Measurements from ENCODE around the gene EEF1G. TPM values are rescaled to one million over a fixed set of nuclear protein-coding genes. Genes with fewer than 3 reads are reported as not detected.

The EEF1G gene
- total and polyA plus RNA-seq, 2 of the 13 experiments (the other 11 are each of a cell fraction or from before 2014, with no cell fraction given) = 1,787 to 2,144 TPM

DNA sequence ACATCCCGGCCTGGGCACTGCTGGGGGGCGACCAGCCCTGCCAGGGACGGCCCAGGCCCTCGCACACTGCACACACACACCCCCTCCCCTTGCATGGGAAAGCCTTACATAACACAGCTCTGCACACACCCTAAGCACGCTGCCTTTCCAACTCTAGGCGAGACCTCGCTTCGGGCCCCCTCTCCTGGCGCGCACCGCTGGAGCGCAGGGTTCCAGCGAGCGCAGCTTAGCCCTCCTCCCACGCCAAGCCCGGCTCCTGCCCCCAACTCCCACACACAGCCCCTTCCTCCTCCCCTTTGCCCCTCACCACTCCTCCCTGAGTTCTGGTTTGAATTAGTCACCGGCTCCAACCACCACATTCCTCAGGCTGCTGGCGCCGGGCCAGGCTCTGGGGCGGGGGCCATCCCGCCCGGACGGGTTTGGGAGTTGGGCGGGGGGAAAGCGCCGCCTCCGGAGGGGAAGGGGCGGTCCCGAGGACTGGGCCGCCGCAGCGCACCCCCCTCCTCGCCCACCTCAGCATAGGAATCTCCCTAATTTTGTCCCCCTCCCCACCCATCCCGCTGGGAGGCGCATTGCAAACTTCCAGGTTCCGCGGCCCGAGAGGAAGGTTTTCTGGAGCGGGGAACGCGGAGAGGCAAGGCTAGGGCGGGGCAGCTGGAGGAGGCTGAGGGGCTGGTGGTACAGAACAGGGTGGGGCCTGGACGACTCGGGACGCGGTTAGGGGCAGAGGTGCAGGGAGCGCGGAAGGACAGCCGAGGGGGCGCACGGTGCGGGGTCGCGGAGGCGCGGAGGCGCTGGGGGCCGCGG is 28.1 kb downstream of the EEF1G start (continued):
- TF ChIP-seq, protein P1, sequence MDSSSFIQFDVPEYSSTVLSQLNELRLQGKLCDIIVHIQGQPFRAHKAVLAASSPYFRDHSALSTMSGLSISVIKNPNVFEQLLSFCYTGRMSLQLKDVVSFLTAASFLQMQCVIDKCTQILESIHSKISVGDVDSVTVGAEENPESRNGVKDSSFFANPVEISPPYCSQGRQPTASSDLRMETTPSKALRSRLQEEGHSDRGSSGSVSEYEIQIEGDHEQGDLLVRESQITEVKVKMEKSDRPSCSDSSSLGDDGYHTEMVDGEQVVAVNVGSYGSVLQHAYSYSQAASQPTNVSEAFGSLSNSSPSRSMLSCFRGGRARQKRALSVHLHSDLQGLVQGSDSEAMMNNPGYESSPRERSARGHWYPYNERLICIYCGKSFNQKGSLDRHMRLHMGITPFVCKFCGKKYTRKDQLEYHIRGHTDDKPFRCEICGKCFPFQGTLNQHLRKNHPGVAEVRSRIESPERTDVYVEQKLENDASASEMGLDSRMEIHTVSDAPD (CRISPR knock-in tag; IDR thresholded peaks at IDR 0.05) = no peak; the same call in 1 of the 2 replicates
- TF ChIP-seq ZNF274 (CRISPR knock-in tag; IDR thresholded peaks at IDR 0.05) = peak; percentile 62; the same call in 1 of the 2 replicates
- no peak for TF ChIP-seq SUZ12 (IDR thresholded peaks at IDR 0.05; ENCODE audit: low read depth, low read length)
- TF ChIP-seq ZNF44 (CRISPR knock-in tag; IDR thresholded peaks at IDR 0.05) = no peak
- no peak for TF ChIP-seq ZNF17 (CRISPR knock-in tag; IDR thresholded peaks at IDR 0.05)
- TF ChIP-seq RFX1 (IDR thresholded peaks at IDR 0.05) = no peak
- TF ChIP-seq MAFG (CRISPR knock-in tag; IDR thresholded peaks at IDR 0.05) = no peak
- no peak for TF ChIP-seq ZNF569 (CRISPR knock-in tag; IDR thresholded peaks at IDR 0.05; ENCODE audit: borderline replicate concordance)
- TF ChIP-seq ZSCAN22 (CRISPR knock-in tag; IDR thresholded peaks at IDR 0.05) = peak; percentile 46; the same call in 1 of the 2 replicates
- no peak for TF ChIP-seq SCMH1 (CRISPR knock-in tag; IDR thresholded peaks at IDR 0.05; ENCODE audit: borderline replicate concordance)
- TF ChIP-seq NR2F2 (IDR thresholded peaks at IDR 0.05; ENCODE audit: borderline replicate concordance, low read depth) = no peak
- TF ChIP-seq IKZF4 (CRISPR knock-in tag; IDR thresholded peaks at IDR 0.05; ENCODE audit: borderline replicate concordance, low read depth, not compliant biosample characterization) = peak; percentile 84
- TF ChIP-seq DNMT1 (CRISPR knock-in tag; IDR thresholded peaks at IDR 0.05) = no peak
- no peak for TF ChIP-seq ZNF484 (CRISPR knock-in tag; IDR thresholded peaks at IDR 0.05; ENCODE audit: borderline replicate concordance, low read depth)
- no peak for TF ChIP-seq IRX3 (CRISPR knock-in tag; IDR thresholded peaks at IDR 0.05; ENCODE audit: borderline replicate concordance, low read depth)
- peak; percentile 41 for TF ChIP-seq TAF15 (IDR thresholded peaks at IDR 0.05; ENCODE audit: low read depth, low read length, poor library complexity, severe bottlenecking)
- peak; percentile 82; the same call in 1 of the 2 replicates for TF ChIP-seq SP5 (CRISPR knock-in tag; IDR thresholded peaks at IDR 0.05; ENCODE audit: borderline replicate concordance, low read depth)
- TF ChIP-seq NFYC (CRISPR knock-in tag; IDR thresholded peaks at IDR 0.05) = peak; percentile 21; the same call in 1 of the 2 replicates
- TF ChIP-seq PRMT3 (CRISPR knock-in tag; IDR thresholded peaks at IDR 0.05; ENCODE audit: borderline replicate concordance, low read depth) = no peak
- TF ChIP-seq MTA3 (CRISPR knock-in tag; IDR thresholded peaks at IDR 0.05) = no peak
- TF ChIP-seq MAFF (IDR thresholded peaks at IDR 0.05; ENCODE audit: low read depth, low read length) = no peak
- no peak for TF ChIP-seq FOXK2 (IDR thresholded peaks at IDR 0.05)
- TF ChIP-seq, protein P2, sequence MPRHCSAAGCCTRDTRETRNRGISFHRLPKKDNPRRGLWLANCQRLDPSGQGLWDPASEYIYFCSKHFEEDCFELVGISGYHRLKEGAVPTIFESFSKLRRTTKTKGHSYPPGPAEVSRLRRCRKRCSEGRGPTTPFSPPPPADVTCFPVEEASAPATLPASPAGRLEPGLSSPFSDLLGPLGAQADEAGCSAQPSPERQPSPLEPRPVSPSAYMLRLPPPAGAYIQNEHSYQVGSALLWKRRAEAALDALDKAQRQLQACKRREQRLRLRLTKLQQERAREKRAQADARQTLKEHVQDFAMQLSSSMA (CRISPR knock-in tag; IDR thresholded peaks at IDR 0.05) = peak; percentile 75; the same call in 1 of the 2 replicates
- TF ChIP-seq NFE2L2 (IDR thresholded peaks at IDR 0.05; ENCODE audit: low read length) = no peak
- TF ChIP-seq ZNF878 (CRISPR knock-in tag; IDR thresholded peaks at IDR 0.05) = 0 out of 2 replicates have a peak, but pooled peaks have one; percentile 43
- TF ChIP-seq HOXA7 (CRISPR knock-in tag; IDR thresholded peaks at IDR 0.05) = no peak
- TF ChIP-seq, protein P3, sequence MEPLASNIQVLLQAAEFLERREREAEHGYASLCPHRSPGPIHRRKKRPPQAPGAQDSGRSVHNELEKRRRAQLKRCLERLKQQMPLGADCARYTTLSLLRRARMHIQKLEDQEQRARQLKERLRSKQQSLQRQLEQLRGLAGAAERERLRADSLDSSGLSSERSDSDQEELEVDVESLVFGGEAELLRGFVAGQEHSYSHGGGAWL (CRISPR knock-in tag; IDR thresholded peaks at IDR 0.05) = no peak

Data from HepG2 (cell line).